Measurements from ENCODE around the gene ATG5.

DNA sequence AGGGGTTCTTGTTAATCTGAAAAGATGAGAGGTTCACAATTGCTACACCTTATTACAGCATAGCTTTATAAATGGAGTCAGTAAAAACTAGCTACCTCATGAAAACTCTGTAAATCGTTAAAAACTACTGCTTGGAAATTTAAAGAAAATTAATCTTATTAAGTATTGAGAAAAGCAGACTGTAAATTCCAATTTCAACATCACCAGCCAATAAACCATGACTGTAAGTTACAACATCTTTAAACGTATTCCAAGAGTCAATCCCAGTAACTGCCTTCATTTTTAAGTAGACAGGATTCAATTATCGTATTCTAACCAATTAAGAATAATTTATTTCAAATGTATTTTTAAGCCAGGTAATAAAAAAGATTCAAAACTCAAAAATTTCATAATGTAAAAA is 70.3 kb downstream of the ATG5 start:
- TF ChIP-seq, protein P1, sequence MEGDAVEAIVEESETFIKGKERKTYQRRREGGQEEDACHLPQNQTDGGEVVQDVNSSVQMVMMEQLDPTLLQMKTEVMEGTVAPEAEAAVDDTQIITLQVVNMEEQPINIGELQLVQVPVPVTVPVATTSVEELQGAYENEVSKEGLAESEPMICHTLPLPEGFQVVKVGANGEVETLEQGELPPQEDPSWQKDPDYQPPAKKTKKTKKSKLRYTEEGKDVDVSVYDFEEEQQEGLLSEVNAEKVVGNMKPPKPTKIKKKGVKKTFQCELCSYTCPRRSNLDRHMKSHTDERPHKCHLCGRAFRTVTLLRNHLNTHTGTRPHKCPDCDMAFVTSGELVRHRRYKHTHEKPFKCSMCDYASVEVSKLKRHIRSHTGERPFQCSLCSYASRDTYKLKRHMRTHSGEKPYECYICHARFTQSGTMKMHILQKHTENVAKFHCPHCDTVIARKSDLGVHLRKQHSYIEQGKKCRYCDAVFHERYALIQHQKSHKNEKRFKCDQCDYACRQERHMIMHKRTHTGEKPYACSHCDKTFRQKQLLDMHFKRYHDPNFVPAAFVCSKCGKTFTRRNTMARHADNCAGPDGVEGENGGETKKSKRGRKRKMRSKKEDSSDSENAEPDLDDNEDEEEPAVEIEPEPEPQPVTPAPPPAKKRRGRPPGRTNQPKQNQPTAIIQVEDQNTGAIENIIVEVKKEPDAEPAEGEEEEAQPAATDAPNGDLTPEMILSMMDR (IDR thresholded peaks at IDR 0.05; ENCODE audit: insufficient read depth, low read length, poor library complexity, severe bottlenecking): no peak
- TF ChIP-seq EZH2phosphoT487 (conservative IDR thresholded peaks at IDR 0.05; ENCODE audit: low read length): no peak

Measured in SU-DHL-6 (cell line).